ENCODE data around the gene KCND2. TPM values are rescaled to one million over a fixed set of nuclear protein-coding genes. Genes with fewer than 3 reads are reported as not detected.

Gene KCND2
- polyA plus RNA-seq, 1 of the 3 experiments (the other 2 are of a cell fraction), result not detected

DNA sequence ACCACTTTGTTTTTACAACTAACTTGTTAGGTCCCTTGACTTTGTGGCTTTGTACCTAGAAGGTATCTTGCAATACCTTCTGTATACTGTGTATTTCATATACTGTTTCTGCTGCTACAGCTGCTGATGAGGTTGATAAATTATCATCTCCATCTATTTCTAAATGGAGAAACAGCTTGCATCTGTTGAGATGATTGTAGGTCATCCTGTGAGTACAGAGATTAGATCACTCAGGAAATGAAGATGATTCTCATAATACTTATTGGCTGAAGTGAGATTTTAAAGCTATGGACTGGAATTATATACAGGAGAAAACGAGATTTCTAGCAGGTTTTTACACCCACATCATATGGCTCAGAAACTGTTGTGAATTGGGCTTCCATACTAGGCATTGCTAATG is 280.5 kb downstream of the KCND2 start:
- Histone ChIP-seq H3K9me3 (no peaks in the 10 kb centered on the region), H3K27me3 (ENCODE audit: insufficient read depth) (peaks cover 4% of the 10 kb centered on the region; the same call in 1 of the 2 replicates), H3K9ac (no peak overlapping the region), H2AFZ (ENCODE audit: low read depth) (no peak overlapping the region), H3K9me2 (no peaks in the 10 kb centered on the region), H3K27ac (ENCODE audit: low read depth in 2 of 2, low read length in 1 of 2) (no peak overlapping the region), H3K79me2 (ENCODE audit: insufficient read depth) (no peaks in the 10 kb centered on the region), H3K4me1 (ENCODE audit: control insufficient read depth in 1 of 2, insufficient read depth in 2 of 2, low read depth in 1 of 2, low read length in 1 of 2) (no peaks in the 10 kb centered on the region), H3K4me3 (ENCODE audit: low read depth in 2 of 2, low read length in 1 of 2) (no peak overlapping the region), H4K20me1 (ENCODE audit: insufficient read depth) (no peaks in the 10 kb centered on the region), H3K4me2 (no peak overlapping the region), H3F3A (replicated peaks; ENCODE audit: insufficient read depth) (no peaks in the 10 kb centered on the region), H3K36me3 (replicated peaks in 1 of 2; ENCODE audit: control insufficient read depth in 1 of 2, insufficient read depth in 2 of 2, low read length in 1 of 2) (no peaks in the 10 kb centered on the region)
- ChIA-PET POLR2A (no interaction called here), CTCF (interaction anchor here (1.6 kb wide), 1 partner anchor 9 kb away, joined by 7 read pairs; no protein-coding TSS in a partner anchor)
- TF ChIP-seq, protein P1, sequence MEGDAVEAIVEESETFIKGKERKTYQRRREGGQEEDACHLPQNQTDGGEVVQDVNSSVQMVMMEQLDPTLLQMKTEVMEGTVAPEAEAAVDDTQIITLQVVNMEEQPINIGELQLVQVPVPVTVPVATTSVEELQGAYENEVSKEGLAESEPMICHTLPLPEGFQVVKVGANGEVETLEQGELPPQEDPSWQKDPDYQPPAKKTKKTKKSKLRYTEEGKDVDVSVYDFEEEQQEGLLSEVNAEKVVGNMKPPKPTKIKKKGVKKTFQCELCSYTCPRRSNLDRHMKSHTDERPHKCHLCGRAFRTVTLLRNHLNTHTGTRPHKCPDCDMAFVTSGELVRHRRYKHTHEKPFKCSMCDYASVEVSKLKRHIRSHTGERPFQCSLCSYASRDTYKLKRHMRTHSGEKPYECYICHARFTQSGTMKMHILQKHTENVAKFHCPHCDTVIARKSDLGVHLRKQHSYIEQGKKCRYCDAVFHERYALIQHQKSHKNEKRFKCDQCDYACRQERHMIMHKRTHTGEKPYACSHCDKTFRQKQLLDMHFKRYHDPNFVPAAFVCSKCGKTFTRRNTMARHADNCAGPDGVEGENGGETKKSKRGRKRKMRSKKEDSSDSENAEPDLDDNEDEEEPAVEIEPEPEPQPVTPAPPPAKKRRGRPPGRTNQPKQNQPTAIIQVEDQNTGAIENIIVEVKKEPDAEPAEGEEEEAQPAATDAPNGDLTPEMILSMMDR (IDR thresholded peaks at IDR 0.05), result no peak
- TF ChIP-seq, protein P2, sequence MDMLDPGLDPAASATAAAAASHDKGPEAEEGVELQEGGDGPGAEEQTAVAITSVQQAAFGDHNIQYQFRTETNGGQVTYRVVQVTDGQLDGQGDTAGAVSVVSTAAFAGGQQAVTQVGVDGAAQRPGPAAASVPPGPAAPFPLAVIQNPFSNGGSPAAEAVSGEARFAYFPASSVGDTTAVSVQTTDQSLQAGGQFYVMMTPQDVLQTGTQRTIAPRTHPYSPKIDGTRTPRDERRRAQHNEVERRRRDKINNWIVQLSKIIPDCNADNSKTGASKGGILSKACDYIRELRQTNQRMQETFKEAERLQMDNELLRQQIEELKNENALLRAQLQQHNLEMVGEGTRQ (IDR thresholded peaks at IDR 0.05; ENCODE audit: borderline replicate concordance, low read depth, low read length), result no peak
- TF ChIP-seq, protein P3, sequence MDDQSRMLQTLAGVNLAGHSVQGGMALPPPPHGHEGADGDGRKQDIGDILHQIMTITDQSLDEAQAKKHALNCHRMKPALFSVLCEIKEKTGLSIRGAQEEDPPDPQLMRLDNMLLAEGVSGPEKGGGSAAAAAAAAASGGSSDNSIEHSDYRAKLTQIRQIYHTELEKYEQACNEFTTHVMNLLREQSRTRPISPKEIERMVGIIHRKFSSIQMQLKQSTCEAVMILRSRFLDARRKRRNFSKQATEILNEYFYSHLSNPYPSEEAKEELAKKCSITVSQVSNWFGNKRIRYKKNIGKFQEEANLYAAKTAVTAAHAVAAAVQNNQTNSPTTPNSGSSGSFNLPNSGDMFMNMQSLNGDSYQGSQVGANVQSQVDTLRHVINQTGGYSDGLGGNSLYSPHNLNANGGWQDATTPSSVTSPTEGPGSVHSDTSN (IDR thresholded peaks at IDR 0.05), result no peak
- no peak for TF ChIP-seq FOSL2 (IDR thresholded peaks at IDR 0.05; ENCODE audit: borderline replicate concordance, low read depth)
- TF ChIP-seq FOXJ3 (CRISPR knock-in tag; IDR thresholded peaks at IDR 0.05), result no peak
- no peak for TF ChIP-seq RAD21 (IDR thresholded peaks at IDR 0.05; ENCODE audit: low read length)
- TF ChIP-seq, protein P4, sequence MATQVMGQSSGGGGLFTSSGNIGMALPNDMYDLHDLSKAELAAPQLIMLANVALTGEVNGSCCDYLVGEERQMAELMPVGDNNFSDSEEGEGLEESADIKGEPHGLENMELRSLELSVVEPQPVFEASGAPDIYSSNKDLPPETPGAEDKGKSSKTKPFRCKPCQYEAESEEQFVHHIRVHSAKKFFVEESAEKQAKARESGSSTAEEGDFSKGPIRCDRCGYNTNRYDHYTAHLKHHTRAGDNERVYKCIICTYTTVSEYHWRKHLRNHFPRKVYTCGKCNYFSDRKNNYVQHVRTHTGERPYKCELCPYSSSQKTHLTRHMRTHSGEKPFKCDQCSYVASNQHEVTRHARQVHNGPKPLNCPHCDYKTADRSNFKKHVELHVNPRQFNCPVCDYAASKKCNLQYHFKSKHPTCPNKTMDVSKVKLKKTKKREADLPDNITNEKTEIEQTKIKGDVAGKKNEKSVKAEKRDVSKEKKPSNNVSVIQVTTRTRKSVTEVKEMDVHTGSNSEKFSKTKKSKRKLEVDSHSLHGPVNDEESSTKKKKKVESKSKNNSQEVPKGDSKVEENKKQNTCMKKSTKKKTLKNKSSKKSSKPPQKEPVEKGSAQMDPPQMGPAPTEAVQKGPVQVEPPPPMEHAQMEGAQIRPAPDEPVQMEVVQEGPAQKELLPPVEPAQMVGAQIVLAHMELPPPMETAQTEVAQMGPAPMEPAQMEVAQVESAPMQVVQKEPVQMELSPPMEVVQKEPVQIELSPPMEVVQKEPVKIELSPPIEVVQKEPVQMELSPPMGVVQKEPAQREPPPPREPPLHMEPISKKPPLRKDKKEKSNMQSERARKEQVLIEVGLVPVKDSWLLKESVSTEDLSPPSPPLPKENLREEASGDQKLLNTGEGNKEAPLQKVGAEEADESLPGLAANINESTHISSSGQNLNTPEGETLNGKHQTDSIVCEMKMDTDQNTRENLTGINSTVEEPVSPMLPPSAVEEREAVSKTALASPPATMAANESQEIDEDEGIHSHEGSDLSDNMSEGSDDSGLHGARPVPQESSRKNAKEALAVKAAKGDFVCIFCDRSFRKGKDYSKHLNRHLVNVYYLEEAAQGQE (IDR thresholded peaks at IDR 0.05; ENCODE audit: low read depth, low read length), result no peak
- no peak for TF ChIP-seq MEF2A (IDR thresholded peaks at IDR 0.05; ENCODE audit: borderline replicate concordance, low read depth)
- no peak for TF ChIP-seq GABPA (IDR thresholded peaks at IDR 0.05; ENCODE audit: low read depth)
- TF ChIP-seq, protein P5, sequence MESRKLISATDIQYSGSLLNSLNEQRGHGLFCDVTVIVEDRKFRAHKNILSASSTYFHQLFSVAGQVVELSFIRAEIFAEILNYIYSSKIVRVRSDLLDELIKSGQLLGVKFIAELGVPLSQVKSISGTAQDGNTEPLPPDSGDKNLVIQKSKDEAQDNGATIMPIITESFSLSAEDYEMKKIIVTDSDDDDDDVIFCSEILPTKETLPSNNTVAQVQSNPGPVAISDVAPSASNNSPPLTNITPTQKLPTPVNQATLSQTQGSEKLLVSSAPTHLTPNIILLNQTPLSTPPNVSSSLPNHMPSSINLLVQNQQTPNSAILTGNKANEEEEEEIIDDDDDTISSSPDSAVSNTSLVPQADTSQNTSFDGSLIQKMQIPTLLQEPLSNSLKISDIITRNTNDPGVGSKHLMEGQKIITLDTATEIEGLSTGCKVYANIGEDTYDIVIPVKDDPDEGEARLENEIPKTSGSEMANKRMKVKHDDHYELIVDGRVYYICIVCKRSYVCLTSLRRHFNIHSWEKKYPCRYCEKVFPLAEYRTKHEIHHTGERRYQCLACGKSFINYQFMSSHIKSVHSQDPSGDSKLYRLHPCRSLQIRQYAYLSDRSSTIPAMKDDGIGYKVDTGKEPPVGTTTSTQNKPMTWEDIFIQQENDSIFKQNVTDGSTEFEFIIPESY (IDR thresholded peaks at IDR 0.05; ENCODE audit: borderline replicate concordance, low read depth), result no peak
- no peak for TF ChIP-seq RFX5 (IDR thresholded peaks at IDR 0.05; ENCODE audit: low read length)
- no peak for TF ChIP-seq JUND (IDR thresholded peaks at IDR 0.05)
- TF ChIP-seq NFIC (IDR thresholded peaks at IDR 0.05; ENCODE audit: borderline replicate concordance), result no peak
- TF ChIP-seq TCF12 (IDR thresholded peaks at IDR 0.05), result no peak
- TF ChIP-seq SIN3A (IDR thresholded peaks at IDR 0.05; ENCODE audit: borderline replicate concordance, low read depth, low read length), result no peak
- TF ChIP-seq, protein P6, sequence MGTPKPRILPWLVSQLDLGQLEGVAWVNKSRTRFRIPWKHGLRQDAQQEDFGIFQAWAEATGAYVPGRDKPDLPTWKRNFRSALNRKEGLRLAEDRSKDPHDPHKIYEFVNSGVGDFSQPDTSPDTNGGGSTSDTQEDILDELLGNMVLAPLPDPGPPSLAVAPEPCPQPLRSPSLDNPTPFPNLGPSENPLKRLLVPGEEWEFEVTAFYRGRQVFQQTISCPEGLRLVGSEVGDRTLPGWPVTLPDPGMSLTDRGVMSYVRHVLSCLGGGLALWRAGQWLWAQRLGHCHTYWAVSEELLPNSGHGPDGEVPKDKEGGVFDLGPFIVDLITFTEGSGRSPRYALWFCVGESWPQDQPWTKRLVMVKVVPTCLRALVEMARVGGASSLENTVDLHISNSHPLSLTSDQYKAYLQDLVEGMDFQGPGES (IDR thresholded peaks at IDR 0.05; ENCODE audit: low read depth, low read length), result no peak
- no peak for TF ChIP-seq EP300 (IDR thresholded peaks at IDR 0.05; ENCODE audit: borderline replicate concordance in 1 of 2, low read depth in 1 of 2, low read length in 1 of 2)
- no peak for TF ChIP-seq GATA2 (CRISPR knock-in tag; IDR thresholded peaks at IDR 0.05)
- 8% methylated on average over 1 of the region's 1 CpG for WGBS (ENCODE audit: low lambda C conversion rate)
- DNase-seq, result no peak
